Neural progenitor cell (in vitro differentiated cells): Measurements from ENCODE around the gene TCEANC2. TPM values are rescaled to one million over a fixed set of nuclear protein-coding genes. Genes with fewer than 3 reads are reported as not detected.
A peak's percentile ranks its signal among the peaks of the same experiment; 100 is the strongest.

Source experiments
- DNase-seq: peaks from one replicate; pipeline ENCODE4 v3.0.0-alpha.2; 2016; ENCODE audit warnings: low spot score
- H2AFZ ChIP-seq: fragments of 200-600 bp; sonication (generic); replicated peaks from 2 replicates; pipeline ENCODE4 v1.6.1; 2016; ENCODE audit warnings: antibody characterized with exemption
- H3F3A ChIP-seq: fragments of 200-600 bp; sonication (generic); 2 replicates; pipeline ENCODE4 v1.6.1; 2016; ENCODE audit warnings: antibody characterized with exemption, low read depth
- H3K27ac ChIP-seq: fragments of 200-600 bp; sonication (generic); 2 replicates; pipeline ENCODE4 v1.5.1; 2016; ENCODE audit warnings: mild to moderate bottlenecking
- H3K27me3 ChIP-seq: fragments of 200-600 bp; sonication (generic); 2 replicates; pipeline ENCODE4 v1.6.1; 2016; ENCODE audit warnings: mild to moderate bottlenecking, moderate library complexity
- H3K36me3 ChIP-seq: fragments of 200-600 bp; sonication (generic); 2 replicates; pipeline ENCODE4 v1.5.1; 2016
- H3K4me1 ChIP-seq: fragments of 200-600 bp; sonication (generic); 2 replicates; pipeline ENCODE4 v1.6.1; 2016; ENCODE audit warnings: mixed run types
- H3K4me2 ChIP-seq: fragments of 200-600 bp; sonication (generic); 2 replicates; pipeline ENCODE4 v1.6.1; 2016
- H3K4me3 ChIP-seq: fragments of 200-600 bp; sonication (generic); 2 replicates; pipeline ENCODE4 v1.5.1; 2016
- H3K79me2 ChIP-seq: fragments of 200-600 bp; sonication (generic); 2 replicates; pipeline ENCODE4 v1.6.1; 2016; ENCODE audit warnings: low read depth
- H3K9ac ChIP-seq: fragments of 200-600 bp; sonication (generic); 2 replicates; pipeline ENCODE4 v1.6.1; 2016
- H3K9me3 ChIP-seq: fragments of 200-600 bp; sonication (generic); 2 replicates; pipeline ENCODE4 v1.5.1; 2016; ENCODE audit warnings: low read depth
- H4K20me1 ChIP-seq: fragments of 200-600 bp; sonication (generic); 2 replicates; pipeline ENCODE4 v1.6.1; 2016; ENCODE audit warnings: low read depth
- H3K27ac Mint-ChIP-seq: 3 replicates; pipeline ENCODE4 v1.8.0; 2021; ENCODE audit warnings: mixed read lengths
- H3K27me3 Mint-ChIP-seq: 2 replicates; pipeline ENCODE4 v1.8.0; 2022; ENCODE audit warnings: low read depth, mild to moderate bottlenecking, inconsistent platforms, moderate library complexity, mixed read lengths; ENCODE audit not compliant: insufficient read depth
- H3K36me3 Mint-ChIP-seq: 3 replicates; pipeline ENCODE4 v1.8.0; 2021; ENCODE audit warnings: mixed read lengths
- H3K4me1 Mint-ChIP-seq: 3 replicates; pipeline ENCODE4 v1.8.0; 2021; ENCODE audit warnings: mixed read lengths
- H3K4me3 Mint-ChIP-seq: 3 replicates; pipeline ENCODE4 v1.8.0; 2021; ENCODE audit warnings: mild to moderate bottlenecking, moderate library complexity, mixed read lengths
- H3K9me3 Mint-ChIP-seq: 3 replicates; pipeline ENCODE4 v1.8.0; 2020; ENCODE audit warnings: mixed read lengths
- CTCF ChIP-seq: fragments of 200-600 bp; sonication (generic); IDR thresholded peaks from 2 replicates; pipeline ENCODE4 v1.5.1; 2017; ENCODE audit warnings: antibody characterized with exemption, mild to moderate bottlenecking
- EZH2 ChIP-seq: fragments of 200-600 bp; sonication (generic); IDR thresholded peaks from 2 replicates; pipeline ENCODE4 v1.6.1; 2017; ENCODE audit warnings: antibody characterized with exemption, mild to moderate bottlenecking, moderate library complexity
- EZH2phosphoT487 ChIP-seq: fragments of 200-600 bp; sonication (generic); IDR thresholded peaks from 2 replicates; pipeline ENCODE4 v1.6.1; 2017; ENCODE audit warnings: antibody characterized with exemption
- total RNA-seq: library from RNA; depleted of rRNA; stranded (reverse); fragments of >200 nt; gene quantifications from 2 replicates; pipeline ENCODE4 v1.2.3, GENCODE V29; 2015; ENCODE audit warnings: low replicate concordance

TCEANC2 gene
- total RNA-seq, 1 donor from 2014 or later = 11.6 TPM

DNA sequence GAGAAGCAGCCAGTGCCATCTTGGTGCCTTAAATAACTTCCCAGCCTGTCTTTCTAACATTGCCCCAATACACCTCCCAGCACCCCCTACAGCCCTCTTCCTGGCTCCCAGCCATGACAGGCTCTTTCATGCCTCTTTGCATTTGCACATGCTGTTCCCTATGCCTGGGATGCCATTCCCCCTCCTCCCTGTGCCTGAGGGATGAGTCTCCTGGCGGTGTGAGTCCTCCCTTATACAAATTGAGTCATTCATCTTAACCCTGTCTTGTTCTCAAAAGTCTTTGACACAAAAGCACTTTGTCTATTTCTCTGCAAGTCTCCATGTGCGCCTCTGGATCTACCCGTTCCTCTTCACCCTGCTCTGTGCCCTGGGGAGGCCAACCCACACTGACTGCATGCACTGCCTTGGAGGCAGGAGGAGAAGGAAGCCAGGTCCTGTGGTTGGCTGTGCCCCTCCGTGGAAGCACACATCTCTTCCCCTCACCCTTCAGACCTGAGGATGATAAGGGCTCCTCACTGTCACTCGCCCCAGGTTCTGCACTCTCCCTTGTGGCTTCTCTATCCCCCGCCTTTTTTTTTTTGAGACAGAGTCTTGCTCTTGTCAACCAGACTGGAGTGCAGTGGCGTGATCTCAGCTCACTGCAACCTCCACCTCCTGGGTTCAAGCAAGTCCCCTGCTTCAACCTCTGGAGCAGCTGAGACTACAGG, 74.3 kb downstream of the TCEANC2 start:
- Mint-ChIP-seq H3K36me3 (no peaks in the 10 kb centered on the region), H3K9me3 (no peaks in the 10 kb centered on the region), H3K4me3 (no peak overlapping the region), H3K27me3 (peaks cover 21% of the 10 kb centered on the region), H3K4me1 (peaks cover 11% of the 10 kb centered on the region), H3K27ac (peak overlapping the region; percentile 12)
- no peaks in the 10 kb centered on the region for H3K79me2 ChIP-seq
- no peaks in the 10 kb centered on the region for H3K9me3 ChIP-seq
- TF ChIP-seq EZH2phosphoT487 (no peak), CTCF (no peak), EZH2 (no peak)
- no peak overlapping the region for H3K4me2 ChIP-seq
- H3K36me3 ChIP-seq = no peaks in the 10 kb centered on the region
- no peak overlapping the region for H3K4me3 ChIP-seq
- DNase-seq = no peak
- H3K4me1 ChIP-seq = no peaks in the 10 kb centered on the region
- no peak overlapping the region for H2AFZ ChIP-seq
- no peak overlapping the region for H3K9ac ChIP-seq
- no peak overlapping the region for H3K27ac ChIP-seq
- H3F3A ChIP-seq = peaks cover 5% of the 10 kb centered on the region
- no peaks in the 10 kb centered on the region for H4K20me1 ChIP-seq
- H3K27me3 ChIP-seq = peaks cover 11% of the 10 kb centered on the region

DNA sequence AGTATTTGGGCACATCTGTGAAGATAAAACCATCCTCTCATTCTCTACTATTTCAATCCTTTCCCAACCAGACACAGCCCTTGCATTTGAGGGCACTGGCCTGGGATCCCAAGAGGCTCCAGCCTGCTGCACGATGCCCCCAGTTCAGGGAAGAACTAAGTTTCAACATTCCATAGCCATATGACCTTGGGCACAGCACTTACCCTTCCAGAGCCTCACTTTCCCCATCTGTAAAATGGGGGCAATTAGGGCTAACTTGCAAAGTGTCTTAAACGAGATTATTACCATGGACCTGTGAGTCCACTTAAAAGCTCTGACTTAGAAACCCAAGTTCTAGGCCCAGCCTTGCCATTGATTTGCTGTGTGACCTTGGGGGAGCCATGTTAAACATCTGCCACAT, 76.5 kb downstream of the TCEANC2 start:
- H3K27me3 ChIP-seq = no peaks in the 10 kb centered on the region
- H3K4me1 Mint-ChIP-seq = peaks cover 8% of the 10 kb centered on the region
- H3K4me1 ChIP-seq = peaks cover 1% of the 10 kb centered on the region
- peaks cover 9% of the 10 kb centered on the region for H3K27me3 Mint-ChIP-seq
- no peak overlapping the region for H3K4me3 Mint-ChIP-seq
- no peaks in the 10 kb centered on the region for H3K9me3 Mint-ChIP-seq
- H3K27ac ChIP-seq = no peak overlapping the region
- H3K4me3 ChIP-seq = no peak overlapping the region
- no peak overlapping the region for H3K4me2 ChIP-seq
- no peaks in the 10 kb centered on the region for H3F3A ChIP-seq
- H3K36me3 ChIP-seq = no peaks in the 10 kb centered on the region
- no peaks in the 10 kb centered on the region for H3K9me3 ChIP-seq
- no peaks in the 10 kb centered on the region for H4K20me1 ChIP-seq
- no peaks in the 10 kb centered on the region for H3K36me3 Mint-ChIP-seq
- TF ChIP-seq EZH2phosphoT487 = no peak
- no peak for TF ChIP-seq CTCF
- H3K9ac ChIP-seq = no peak overlapping the region
- no peaks in the 10 kb centered on the region for H3K79me2 ChIP-seq
- no peak for DNase-seq
- no peak overlapping the region for H2AFZ ChIP-seq
- no peak overlapping the region for H3K27ac Mint-ChIP-seq

DNA sequence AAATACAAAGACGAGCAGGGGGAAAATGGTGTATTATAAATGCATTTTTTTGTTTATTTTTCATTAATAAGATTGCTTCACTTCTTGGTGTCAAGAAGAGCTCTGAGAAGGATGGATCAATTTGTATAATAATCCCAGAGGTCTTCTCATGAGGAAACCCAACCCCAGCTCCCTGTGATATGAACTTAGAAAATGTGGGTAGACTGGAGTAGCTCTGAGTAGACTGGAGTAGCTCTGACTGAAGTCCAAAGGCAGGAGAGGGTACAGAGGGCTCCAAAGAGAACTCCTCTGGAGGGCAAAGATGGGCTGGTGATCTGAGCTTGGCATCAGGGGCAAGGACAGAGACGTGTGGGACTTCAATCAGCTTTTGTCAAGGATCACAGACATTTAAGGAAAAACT, 78.0 kb downstream of the TCEANC2 start:
- H3K27ac ChIP-seq = no peak overlapping the region
- no peak overlapping the region for H3K9ac ChIP-seq
- H3K4me3 ChIP-seq = no peak overlapping the region
- H3F3A ChIP-seq = peaks cover 6% of the 10 kb centered on the region
- no peak for TF ChIP-seq EZH2
- no peak for TF ChIP-seq EZH2phosphoT487
- TF ChIP-seq CTCF = no peak
- no peak overlapping the region for H2AFZ ChIP-seq
- no peaks in the 10 kb centered on the region for H3K36me3 ChIP-seq
- no peak for DNase-seq
- H3K4me3 Mint-ChIP-seq = no peak overlapping the region
- no peaks in the 10 kb centered on the region for H3K36me3 Mint-ChIP-seq
- peaks cover 17% of the 10 kb centered on the region for H3K4me1 ChIP-seq
- H4K20me1 ChIP-seq = no peaks in the 10 kb centered on the region
- H3K27me3 ChIP-seq = no peaks in the 10 kb centered on the region
- peaks cover 9% of the 10 kb centered on the region for H3K27me3 Mint-ChIP-seq
- peaks cover 23% of the 10 kb centered on the region for H3K4me1 Mint-ChIP-seq
- H3K9me3 Mint-ChIP-seq = no peaks in the 10 kb centered on the region
- H3K4me2 ChIP-seq = no peak overlapping the region
- H3K27ac Mint-ChIP-seq = peak overlapping the region; percentile 43
- no peaks in the 10 kb centered on the region for H3K79me2 ChIP-seq
- H3K9me3 ChIP-seq = no peaks in the 10 kb centered on the region
